Fibroblast of pulmonary artery (primary cell): ENCODE results near the gene KDM1B.
"Not testable (repeated sequence)": the region's sequence is repeated elsewhere in the genome, so short reads cannot be mapped to it uniquely, and the experiment has no call there.

Experiments used
- DNase-seq: peaks from one replicate; pipeline ENCODE4 v3.0.0-alpha.2; 2010; ENCODE audit warnings: low read depth
- H3K4me3 ChIP-seq: replicated peaks from 2 replicates; pipeline ENCODE4 v1.5.1; 2011; ENCODE audit warnings: low read depth, mild to moderate bottlenecking, control low read depth, low read length, moderate library complexity
- TF ChIP-seq, protein P1 (sequence below): IDR thresholded peaks from 2 replicates; pipeline ENCODE4 v1.5.1; 2011; ENCODE audit warnings: mild to moderate bottlenecking, control low read depth, low read length, inconsistent platforms; ENCODE audit errors: missing control alignments

Gene KDM1B

GRCh38 chr6:18206591-18206990 lies 51.4 kb downstream of the KDM1B start:
- no peak overlapping the region for H3K4me3 ChIP-seq
- TF ChIP-seq, protein P1, sequence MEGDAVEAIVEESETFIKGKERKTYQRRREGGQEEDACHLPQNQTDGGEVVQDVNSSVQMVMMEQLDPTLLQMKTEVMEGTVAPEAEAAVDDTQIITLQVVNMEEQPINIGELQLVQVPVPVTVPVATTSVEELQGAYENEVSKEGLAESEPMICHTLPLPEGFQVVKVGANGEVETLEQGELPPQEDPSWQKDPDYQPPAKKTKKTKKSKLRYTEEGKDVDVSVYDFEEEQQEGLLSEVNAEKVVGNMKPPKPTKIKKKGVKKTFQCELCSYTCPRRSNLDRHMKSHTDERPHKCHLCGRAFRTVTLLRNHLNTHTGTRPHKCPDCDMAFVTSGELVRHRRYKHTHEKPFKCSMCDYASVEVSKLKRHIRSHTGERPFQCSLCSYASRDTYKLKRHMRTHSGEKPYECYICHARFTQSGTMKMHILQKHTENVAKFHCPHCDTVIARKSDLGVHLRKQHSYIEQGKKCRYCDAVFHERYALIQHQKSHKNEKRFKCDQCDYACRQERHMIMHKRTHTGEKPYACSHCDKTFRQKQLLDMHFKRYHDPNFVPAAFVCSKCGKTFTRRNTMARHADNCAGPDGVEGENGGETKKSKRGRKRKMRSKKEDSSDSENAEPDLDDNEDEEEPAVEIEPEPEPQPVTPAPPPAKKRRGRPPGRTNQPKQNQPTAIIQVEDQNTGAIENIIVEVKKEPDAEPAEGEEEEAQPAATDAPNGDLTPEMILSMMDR = no peak
- DNase-seq = no peak

GRCh38 chr6:18207438-18207837 lies 52.2 kb downstream of the KDM1B start:
- H3K4me3 ChIP-seq = no peak overlapping the region
- TF ChIP-seq, protein P1 = no peak
- no peak for DNase-seq

DNA sequence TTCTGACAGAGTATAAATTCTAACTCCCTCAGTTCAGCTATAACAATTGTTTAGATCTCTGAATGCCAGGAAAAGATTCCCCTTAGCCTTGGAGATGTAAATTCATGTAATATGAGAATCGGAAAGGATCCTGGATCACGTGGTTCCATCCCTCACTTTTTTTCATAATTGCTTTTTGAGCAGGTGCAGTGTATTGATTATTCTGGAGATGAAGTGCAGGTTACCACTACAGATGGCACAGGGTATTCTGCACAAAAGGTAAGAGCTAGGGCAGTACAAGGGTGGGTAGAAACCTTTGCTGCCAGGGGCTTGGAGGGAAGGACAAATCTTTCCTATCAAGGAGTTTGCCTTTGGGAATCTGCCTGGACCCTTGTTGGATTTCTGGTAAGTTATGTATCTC lies 52.7 kb downstream of the KDM1B start:
- DNase-seq = no peak
- H3K4me3 ChIP-seq = no peak overlapping the region
- TF ChIP-seq, protein P1 = no peak

GRCh38 chr6:18208778-18209177 lies 53.6 kb downstream of the KDM1B start:
- DNase-seq, H3K4me3 ChIP-seq: not testable (repeated sequence)

GRCh38 chr6:18209539-18210197 lies 54.4 kb downstream of the KDM1B start:
- TF ChIP-seq, protein P1 = no peak
- H3K4me3 ChIP-seq = no peak overlapping the region
- no peak for DNase-seq

DNA sequence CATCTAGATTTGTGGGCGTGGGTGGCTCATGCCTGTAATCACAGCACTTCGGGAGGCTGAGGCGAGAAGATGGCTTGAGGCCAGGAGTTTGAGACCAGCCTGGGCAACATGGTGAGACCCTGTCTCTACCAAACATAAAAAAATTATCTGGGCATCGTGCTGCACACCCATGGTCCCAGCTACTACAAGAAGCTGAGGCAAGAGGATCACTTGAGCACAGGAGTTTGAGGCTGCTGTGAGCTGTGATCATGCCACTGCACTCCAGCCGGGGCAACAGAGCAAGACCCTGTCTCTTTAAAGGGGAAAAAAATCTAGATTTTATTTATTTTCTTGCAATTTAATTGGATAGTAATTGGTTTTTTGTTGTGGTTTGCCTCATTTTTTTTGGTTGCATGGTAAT lies 55.5 kb downstream of the KDM1B start:
- TF ChIP-seq, protein P1 = no peak
- no peak for DNase-seq
- H3K4me3 ChIP-seq = no peak overlapping the region

DNA sequence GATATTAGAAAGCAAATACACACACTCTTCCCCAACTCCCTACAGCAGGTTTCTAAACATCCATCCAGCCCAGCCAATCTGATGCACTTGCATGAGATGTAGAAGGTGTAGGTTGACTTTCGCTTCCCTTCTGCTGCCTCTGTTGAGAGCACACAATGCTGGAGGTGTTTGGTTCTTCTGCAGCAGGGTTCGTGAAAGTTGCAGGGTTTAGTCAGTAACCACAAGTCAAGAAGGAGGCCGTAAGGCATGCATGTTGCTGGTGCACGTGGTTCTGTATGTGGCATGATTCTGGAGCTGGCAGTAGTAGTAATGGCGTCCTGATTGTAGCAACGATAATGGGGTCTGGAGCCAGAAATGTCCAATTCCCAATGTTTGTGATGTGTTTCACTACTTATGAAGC lies 56.1 kb downstream of the KDM1B start:
- DNase-seq = no peak
- no peak overlapping the region for H3K4me3 ChIP-seq
- TF ChIP-seq, protein P1 = no peak
